ENCODE results near the gene ERH. TPM values are rescaled to one million over a fixed set of nuclear protein-coding genes. Genes with fewer than 3 reads are reported as not detected.

ERH gene
- total RNA-seq, 1 donor from 2014 or later, result 337 TPM

DNA sequence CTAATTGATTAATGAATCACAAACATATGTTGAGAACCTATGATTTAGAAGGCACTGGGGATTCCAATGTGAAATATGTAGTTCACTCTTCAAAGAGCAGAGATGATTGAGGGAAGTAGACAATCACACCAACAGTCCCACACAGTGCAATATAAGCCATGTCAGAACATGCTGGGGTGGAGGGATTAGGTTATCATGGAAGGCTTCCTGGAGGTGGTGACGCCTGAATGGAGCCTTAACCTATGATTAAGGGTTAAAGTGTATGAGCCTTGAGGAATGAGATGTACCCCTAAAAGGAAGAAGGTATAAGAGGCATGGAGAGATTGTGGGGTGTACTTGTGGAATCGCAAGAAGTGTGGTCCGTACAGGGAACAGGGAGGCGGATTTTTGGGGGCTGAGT is 31.3 kb downstream of the ERH start:
- H3K9me3 Mint-ChIP-seq, result no peaks in the 10 kb centered on the region

DNA sequence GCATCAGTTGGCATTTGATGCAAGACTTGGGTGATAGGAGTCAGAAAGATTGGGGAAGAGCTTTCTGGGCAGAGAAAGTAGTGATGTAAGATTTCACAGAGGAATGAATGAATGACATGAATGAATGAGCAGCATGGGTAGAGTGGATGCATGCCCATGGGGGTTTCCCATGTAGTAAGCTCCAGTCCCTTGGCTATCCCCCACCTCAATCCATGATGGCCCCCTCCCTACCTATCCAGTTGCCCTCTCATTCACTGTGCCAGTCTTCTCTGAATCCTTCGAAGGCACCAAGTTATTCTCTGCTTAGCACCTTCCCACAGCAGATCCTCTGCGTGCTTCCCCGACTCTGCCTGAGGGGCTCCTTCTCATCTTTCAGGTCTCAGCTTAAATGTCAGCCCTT is 32.0 kb downstream of the ERH start:
- Histone ChIP-seq H3K36me3 (no peaks in the 10 kb centered on the region), H3K4me2 (no peak overlapping the region), H3F3A (ENCODE audit: low read depth) (no peaks in the 10 kb centered on the region), H3K27ac (no peak overlapping the region), H3K79me2 (ENCODE audit: low read depth) (no peaks in the 10 kb centered on the region), H3K9ac (no peak overlapping the region), H3K4me3 (no peak overlapping the region), H3K27me3 (no peaks in the 10 kb centered on the region), H4K20me1 (ENCODE audit: low read depth) (peaks cover 8% of the 10 kb centered on the region), H2AFZ (replicated peaks) (no peak overlapping the region), H3K4me1 (no peaks in the 10 kb centered on the region), H3K9me3 (ENCODE audit: low read depth) (no peaks in the 10 kb centered on the region)
- Mint-ChIP-seq H3K9me3 (no peaks in the 10 kb centered on the region), H3K27ac (no peak overlapping the region), H3K4me1 (peaks cover 2% of the 10 kb centered on the region), H3K27me3 (ENCODE audit: insufficient read depth, low read depth) (no peaks in the 10 kb centered on the region), H3K36me3 (no peaks in the 10 kb centered on the region), H3K4me3 (no peak overlapping the region)
- TF ChIP-seq, protein P1, sequence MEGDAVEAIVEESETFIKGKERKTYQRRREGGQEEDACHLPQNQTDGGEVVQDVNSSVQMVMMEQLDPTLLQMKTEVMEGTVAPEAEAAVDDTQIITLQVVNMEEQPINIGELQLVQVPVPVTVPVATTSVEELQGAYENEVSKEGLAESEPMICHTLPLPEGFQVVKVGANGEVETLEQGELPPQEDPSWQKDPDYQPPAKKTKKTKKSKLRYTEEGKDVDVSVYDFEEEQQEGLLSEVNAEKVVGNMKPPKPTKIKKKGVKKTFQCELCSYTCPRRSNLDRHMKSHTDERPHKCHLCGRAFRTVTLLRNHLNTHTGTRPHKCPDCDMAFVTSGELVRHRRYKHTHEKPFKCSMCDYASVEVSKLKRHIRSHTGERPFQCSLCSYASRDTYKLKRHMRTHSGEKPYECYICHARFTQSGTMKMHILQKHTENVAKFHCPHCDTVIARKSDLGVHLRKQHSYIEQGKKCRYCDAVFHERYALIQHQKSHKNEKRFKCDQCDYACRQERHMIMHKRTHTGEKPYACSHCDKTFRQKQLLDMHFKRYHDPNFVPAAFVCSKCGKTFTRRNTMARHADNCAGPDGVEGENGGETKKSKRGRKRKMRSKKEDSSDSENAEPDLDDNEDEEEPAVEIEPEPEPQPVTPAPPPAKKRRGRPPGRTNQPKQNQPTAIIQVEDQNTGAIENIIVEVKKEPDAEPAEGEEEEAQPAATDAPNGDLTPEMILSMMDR (IDR thresholded peaks at IDR 0.05), result no peak
- TF ChIP-seq EZH2phosphoT487 (IDR thresholded peaks at IDR 0.05), result no peak
- TF ChIP-seq EZH2 (IDR thresholded peaks at IDR 0.05), result no peak
- no peak for DNase-seq (ENCODE audit: low spot score)

More for the DNA sequence above, 31.3 kb downstream of the ERH start:
- Histone ChIP-seq H2AFZ (replicated peaks) (no peak overlapping the region), H3K27ac (no peak overlapping the region), H3K79me2 (ENCODE audit: low read depth) (no peaks in the 10 kb centered on the region), H3K4me3 (no peak overlapping the region), H4K20me1 (ENCODE audit: low read depth) (peaks cover 8% of the 10 kb centered on the region), H3K36me3 (no peaks in the 10 kb centered on the region), H3K27me3 (no peaks in the 10 kb centered on the region), H3K4me2 (no peak overlapping the region), H3K4me1 (no peaks in the 10 kb centered on the region), H3K9ac (no peak overlapping the region), H3F3A (ENCODE audit: low read depth) (no peaks in the 10 kb centered on the region), H3K9me3 (ENCODE audit: low read depth) (no peaks in the 10 kb centered on the region)
- Mint-ChIP-seq H3K4me1 (peaks cover 2% of the 10 kb centered on the region), H3K4me3 (no peak overlapping the region), H3K36me3 (no peaks in the 10 kb centered on the region), H3K27me3 (ENCODE audit: insufficient read depth, low read depth) (no peaks in the 10 kb centered on the region), H3K27ac (peak overlapping the region; percentile 0)
- TF ChIP-seq, protein P1 (IDR thresholded peaks at IDR 0.05), result no peak
- TF ChIP-seq EZH2phosphoT487 (IDR thresholded peaks at IDR 0.05) (no peak), EZH2 (IDR thresholded peaks at IDR 0.05) (no peak)
- DNase-seq (ENCODE audit: low spot score), result no peak

DNA sequence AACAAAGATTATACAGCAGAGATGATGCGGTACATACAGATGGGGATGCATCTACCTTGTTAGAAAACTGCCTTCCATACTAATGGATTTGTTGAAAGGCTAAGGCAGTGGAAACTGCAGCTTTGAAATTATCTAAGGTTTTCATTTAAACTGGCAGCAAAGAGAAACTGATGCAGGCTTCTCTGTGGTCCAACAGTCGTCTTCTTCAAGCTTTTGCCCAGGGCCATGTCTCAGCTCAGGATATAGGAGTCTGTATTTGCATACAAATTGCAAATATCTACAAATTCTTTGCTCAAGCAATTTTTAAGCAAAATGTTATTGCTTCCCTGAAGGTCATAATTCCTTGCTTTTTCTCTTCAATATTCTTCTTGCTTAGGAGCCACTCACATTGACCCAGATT is 33.7 kb downstream of the ERH start:
- H3K36me3 ChIP-seq, result no peaks in the 10 kb centered on the region
- no peaks in the 10 kb centered on the region for H3K27me3 Mint-ChIP-seq (ENCODE audit: insufficient read depth, low read depth)
- H3F3A ChIP-seq (ENCODE audit: low read depth), result no peaks in the 10 kb centered on the region
- no peaks in the 10 kb centered on the region for H3K4me1 ChIP-seq
- H3K9me3 Mint-ChIP-seq, result no peaks in the 10 kb centered on the region
- no peak overlapping the region for H3K4me2 ChIP-seq
- no peaks in the 10 kb centered on the region for H4K20me1 ChIP-seq (ENCODE audit: low read depth)
- H3K9ac ChIP-seq, result no peak overlapping the region
- no peak for TF ChIP-seq EZH2 (IDR thresholded peaks at IDR 0.05)
- TF ChIP-seq, protein P1 (IDR thresholded peaks at IDR 0.05), result no peak
- TF ChIP-seq EZH2phosphoT487 (IDR thresholded peaks at IDR 0.05), result no peak
- no peak for DNase-seq (ENCODE audit: low spot score)
- no peak overlapping the region for H3K27ac ChIP-seq
- no peak overlapping the region for H3K4me3 Mint-ChIP-seq
- no peak overlapping the region for H3K4me3 ChIP-seq
- H3K27me3 ChIP-seq, result no peaks in the 10 kb centered on the region
- no peaks in the 10 kb centered on the region for H3K36me3 Mint-ChIP-seq
- no peak overlapping the region for H2AFZ ChIP-seq (replicated peaks)
- no peak overlapping the region for H3K27ac Mint-ChIP-seq
- H3K79me2 ChIP-seq (ENCODE audit: low read depth), result no peaks in the 10 kb centered on the region
- no peaks in the 10 kb centered on the region for H3K9me3 ChIP-seq (ENCODE audit: low read depth)
- H3K4me1 Mint-ChIP-seq, result peaks cover 2% of the 10 kb centered on the region
